Endothelial cell of umbilical vein (primary cell): Measurements from ENCODE around the gene RANBP1. TPM values are rescaled to one million over a fixed set of nuclear protein-coding genes. Genes with fewer than 3 reads are reported as not detected.

Experiments used
- Bru-seq: library from RNA; stranded (reverse); fragments of 400-500 nt; gene quantifications from one replicate; lab custom pipeline; 2021; lab: Mats Ljungman, UMichigan
- BruChase-seq, 2 experiments: library from RNA; stranded (reverse); fragments of 400-500 nt; gene quantifications; one replicate each; lab custom pipeline; 2021; lab: Mats Ljungman, UMichigan
- BruUV-seq: library from RNA; stranded (reverse); fragments of 400-500 nt; replicated peaks from 2 replicates; lab custom pipeline; 2021; lab: Mats Ljungman, UMichigan
- CTCF ChIA-PET: fragments of 300-600, 350-600 bp; sonication (Branson Sonifier 250); formaldehyde crosslinking; loops from one replicate; lab custom pipeline; 2021; ENCODE audit warnings: antibody characterized with exemption, inconsistent platforms; lab: Charles Lee
- POLR2A ChIA-PET: fragments of 300-600, 350-600 bp; sonication (Branson Sonifier 250); formaldehyde crosslinking; loops from one replicate; lab custom pipeline; 2021; ENCODE audit warnings: antibody characterized with exemption, inconsistent platforms; lab: Charles Lee
- DNase-seq: peaks from one replicate; pipeline ENCODE4 v3.0.0-alpha.2; 2011; ENCODE audit warnings: low read depth, low spot score
- FAIRE-seq: peaks from 2 replicates; lab custom pipeline; 2011; peaks lifted over from hg19 to GRCh38; lab: Jason Lieb, UNC
- H2AFZ ChIP-seq: 2 replicates; pipeline ENCODE4 v1.6.0; 2012; ENCODE audit warnings: low read depth, low read length, control low read depth, inconsistent platforms
- H3K27ac ChIP-seq: 2 replicates; pipeline ENCODE4 v1.5.1; 2011; ENCODE audit warnings: low read depth, mild to moderate bottlenecking, control low read depth, low read length, moderate library complexity; ENCODE audit not compliant: insufficient read depth
- H3K27me3 ChIP-seq, 2 experiments: 2 replicates each; pipeline versions ENCODE4 v1.6.0 to v1.6.1; 2011; ENCODE audit warnings: low read length in 2 of 2, mixed read lengths in 1 of 2; ENCODE audit not compliant: control insufficient read depth in 2 of 2, insufficient read depth in 2 of 2
- H3K36me3 ChIP-seq, 2 experiments: 2 replicates in 1 of 2; 3 replicates in 1 of 2; pipeline ENCODE4 v1.5.1; 2011; ENCODE audit warnings: low read length in 2 of 2, mild to moderate bottlenecking in 1 of 2, moderate library complexity in 1 of 2; ENCODE audit not compliant: control insufficient read depth in 2 of 2, insufficient read depth in 2 of 2; ENCODE audit errors: extremely low read depth in 1 of 2
- H3K4me1 ChIP-seq: 3 replicates; pipeline ENCODE4 v1.5.1; 2011; ENCODE audit warnings: mild to moderate bottlenecking, low read length; ENCODE audit not compliant: control insufficient read depth, insufficient read depth; ENCODE audit errors: extremely low read depth
- H3K4me2 ChIP-seq: 2 replicates; pipeline ENCODE4 v1.6.1; 2011; ENCODE audit warnings: low read length, control low read depth, mixed read lengths; ENCODE audit not compliant: insufficient read depth
- H3K4me3 ChIP-seq, 3 experiments: fragments of 200-600 bp in 1 of 3; sonication (generic), shearing (Covaris generic) in 1 of 3; replicated peaks in 1 of 3; 2 replicates each; pipeline ENCODE4 v1.5.1; 2011 to 2016; ENCODE audit warnings: control low read depth in 3 of 3, low read length in 3 of 3, mild to moderate bottlenecking in 2 of 3, inconsistent platforms in 1 of 3, low read depth in 1 of 3, moderate library complexity in 1 of 3; ENCODE audit not compliant: insufficient read depth in 1 of 3
- H3K79me2 ChIP-seq: 2 replicates; pipeline ENCODE4 v1.6.0; 2012; ENCODE audit warnings: low read length, inconsistent platforms; ENCODE audit not compliant: control insufficient read depth, insufficient read depth
- H3K9ac ChIP-seq: replicated peaks from 2 replicates; pipeline ENCODE3; 2011; ENCODE audit warnings: low read length, control low read depth; ENCODE audit not compliant: insufficient read depth; ENCODE audit errors: extremely low read depth
- H3K9me1 ChIP-seq: replicated peaks from 3 replicates; pipeline ENCODE4 v1.6.0; 2011; ENCODE audit warnings: mild to moderate bottlenecking, low read length; ENCODE audit not compliant: control insufficient read depth, insufficient read depth; ENCODE audit errors: extremely low read depth
- H3K9me3 ChIP-seq: replicated peaks from 2 replicates; pipeline ENCODE4 v1.5.1; 2012; ENCODE audit warnings: low read length, inconsistent platforms; ENCODE audit not compliant: control insufficient read depth, insufficient read depth
- H4K20me1 ChIP-seq: replicated peaks from 2 replicates; pipeline ENCODE3; 2011; ENCODE audit warnings: mild to moderate bottlenecking, low read length; ENCODE audit not compliant: control insufficient read depth, insufficient read depth; ENCODE audit errors: extremely low read depth
- EZH2 ChIP-seq: IDR thresholded peaks from 2 replicates; pipeline ENCODE4 v1.6.1; 2012; ENCODE audit warnings: borderline replicate concordance, low read depth, mild to moderate bottlenecking, moderate library complexity, low read length, inconsistent platforms; ENCODE audit not compliant: severe bottlenecking
- FOS ChIP-seq: IDR thresholded peaks from 2 replicates; pipeline ENCODE4 v1.6.1; 2011; ENCODE audit warnings: mild to moderate bottlenecking, low read length, moderate library complexity, borderline replicate concordance; ENCODE audit not compliant: insufficient read depth
- JUN ChIP-seq: IDR thresholded peaks from 2 replicates; pipeline ENCODE4 v1.6.1; 2011; ENCODE audit warnings: borderline replicate concordance, low read depth; ENCODE audit not compliant: insufficient read length, insufficient read depth
- POLR2A ChIP-seq: IDR thresholded peaks from 2 replicates; pipeline ENCODE4 v1.6.1; 2012; ENCODE audit warnings: low read depth, mild to moderate bottlenecking, control low read depth, low read length
- POLR2AphosphoS5 ChIP-seq: IDR thresholded peaks from 2 replicates; pipeline ENCODE4 v1.6.1; 2012; ENCODE audit warnings: low read depth, mild to moderate bottlenecking, control low read depth, low read length, moderate library complexity; ENCODE audit not compliant: insufficient read depth
- dilution Hi-C: fragments of 300-500 bp; cut with MboI; formaldehyde crosslinking; loops from one replicate; pipeline ENCODE4 v1.15.0; 2019; ENCODE audit warnings: low sequenced_read_pairs; ENCODE audit not compliant: extremely low pct_ligation_motif_present
- intact Hi-C: fragments of 100-400 bp; cut with micrococcal nuclease; formaldehyde crosslinking; loops from one replicate; pipeline ENCODE4 v1.10.0; 2022
- long read RNA-seq: library from polyadenylated mRNA; stranded (forward); transcript quantifications from one replicate; pipeline ENCODE4 v2.0.0, GENCODE V29; 2021
- polyA minus RNA-seq, 3 experiments: library from RNA; depleted of rRNA, polyadenylated mRNA; stranded (reverse); fragments of >200 nt; gene quantifications; 1 replicate in 1 of 3; 2 replicates in 2 of 3; pipeline ENCODE4 v1.2.3, GENCODE V29; 2011
- polyA plus RNA-seq, 4 experiments: library from polyadenylated mRNA; depleted of rRNA in 3 of 4; stranded (reverse) in 3 of 4; unstranded in 1 of 4; fragments of >200 nt; gene quantifications; 2 replicates each; pipeline versions ENCODE4 v1.2.1 to v1.2.3, GENCODE V29; 2011 to 2012; ENCODE audit warnings: missing spikeins in 1 of 4
- total RNA-seq: library from RNA; stranded (reverse); gene quantifications from 2 replicates; pipeline ENCODE4 v1.2.3, GENCODE V29; 2021
- TF ChIP-seq, protein P1 (sequence below): IDR thresholded peaks from 2 replicates; pipeline ENCODE4 v1.6.1; 2011; ENCODE audit not compliant: insufficient read depth, insufficient read length
- TF ChIP-seq, protein P2 (sequence below), 2 donors: IDR thresholded peaks; 1 replicate in 1 of 2; 2 replicates in 1 of 2; pipeline ENCODE4 v1.5.1; 2011; ENCODE audit warnings: low read length in 2 of 2, mild to moderate bottlenecking in 2 of 2, moderate library complexity in 2 of 2, control low read depth in 1 of 2, inconsistent platforms in 1 of 2, low read depth in 1 of 2; ENCODE audit not compliant: insufficient read depth in 1 of 2; ENCODE audit errors: extremely low read depth in 1 of 2

RANBP1 gene
- 237 and 247 TPM in 2 replicates for total RNA-seq
- polyA plus RNA-seq, result 144 and 228 TPM in 2 replicates
- polyA plus RNA-seq (2011; cell fraction: cytosol; rRNA removed), result 367 and 491 TPM in 2 replicates
- polyA plus RNA-seq (2011; cell fraction: nucleus; rRNA removed), result 232 and 275 TPM in 2 replicates
- polyA plus RNA-seq (2012), result 152 and 208 TPM in 2 replicates
- polyA minus RNA-seq, result 161 and 163 TPM in 2 replicates
- polyA minus RNA-seq (2011; cell fraction: cytosol; rRNA and poly(A)+ RNA removed), result 170 TPM
- polyA minus RNA-seq (2011; cell fraction: nucleus; rRNA and poly(A)+ RNA removed), result 36.4 and 38.4 TPM in 2 replicates
- percentile 76 among the genes with signal in this experiment for Bru-seq, nascent RNA
- BruChase-seq, experiment 1, labeled RNA remaining after a 6-hour chase, result percentile 94 among the genes with signal in this experiment
- BruChase-seq, experiment 2, labeled RNA remaining after a 2-hour chase, result percentile 83 among the genes with signal in this experiment
- long read RNA-seq, transcript RANBP1-202 (6 exons, 1,132 nt), result minor isoform, 439 of 1,171 reads
- long read RNA-seq, transcript RANBP1-201 (6 exons, 837 nt), result major isoform, 698 of 1,171 reads
- long read RNA-seq, partial matches to known transcripts, result 20 of 1,171 reads
- long read RNA-seq, other reads (novel, unspliced or antisense), result 12 of 1,171 reads

DNA sequence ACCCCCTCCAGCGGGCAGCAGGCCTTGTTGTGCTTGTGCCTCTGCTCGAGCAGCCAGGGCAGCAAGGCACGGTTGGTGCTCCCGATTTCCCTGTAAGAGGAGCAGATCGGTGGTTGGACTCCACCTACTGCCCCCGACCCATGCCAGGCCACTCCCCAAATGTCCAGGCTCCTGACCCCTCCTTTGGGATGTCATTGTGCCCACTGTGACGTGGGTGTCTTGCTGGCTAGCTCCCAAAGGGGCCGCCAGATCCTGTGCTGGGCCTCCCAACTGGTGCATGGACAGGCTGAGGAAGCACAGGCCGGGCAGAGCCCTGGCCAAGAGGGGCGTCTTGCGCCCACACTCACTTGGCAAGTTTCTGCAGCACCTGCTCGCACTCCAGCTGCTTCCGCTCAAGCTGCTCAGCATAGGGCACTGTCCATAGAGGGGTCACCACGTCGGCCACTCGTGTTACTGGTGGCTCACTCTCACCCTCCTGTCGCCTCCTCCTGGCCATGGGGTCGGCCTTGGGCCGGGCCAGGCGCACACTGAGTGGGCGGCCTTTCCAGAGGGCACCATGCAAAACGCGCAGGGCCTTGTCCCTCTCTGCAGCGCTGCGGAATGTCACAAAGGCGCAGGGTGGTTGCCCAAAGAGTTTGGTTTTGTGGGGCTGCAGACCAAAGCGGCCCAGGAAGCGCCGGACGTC lies at the start of gene RANBP1:
Gene RANBP1 (plus strand): TSS at position 414 of the 685 bp plus-strand sequence. CDS start 81 bp downstream, at position 495.
- peak within 1 kb of the TSS; percentile 67 for H3K27ac ChIP-seq
- peak within 1 kb of the TSS; percentile 69 for H3K4me2 ChIP-seq
- BruUV-seq, result no TSS peak
- H2AFZ ChIP-seq, result peak within 1 kb of the TSS; percentile 75
- H3K9ac ChIP-seq, result peak within 1 kb of the TSS; percentile 92
- peaks cover 22% of the 10 kb centered on the region for H3K4me1 ChIP-seq
- H3K27me3 ChIP-seq, result no peaks in the 10 kb centered on the region
- no peaks in the 10 kb centered on the region for H3K9me3 ChIP-seq
- POLR2A ChIA-PET, result no interaction called here
- intact Hi-C loops, result no loop called here
- H4K20me1 ChIP-seq, result no peaks in the 10 kb centered on the region
- no peak for FAIRE-seq
- CTCF ChIA-PET, result no interaction called here
- H3K4me3 ChIP-seq, result peak within 1 kb of the TSS; percentile 62 to 87 (median 74)
- peaks cover 16 to 29% of the 10 kb centered on the region in 2 experiments for H3K36me3 ChIP-seq
- H3K79me2 ChIP-seq, result peaks cover 56% of the 10 kb centered on the region
- H3K9me1 ChIP-seq, result no peaks in the 10 kb centered on the region
- no peak for DNase-seq
- no peak for TF ChIP-seq FOS
- no peak for TF ChIP-seq POLR2AphosphoS5
- TF ChIP-seq, protein P1, sequence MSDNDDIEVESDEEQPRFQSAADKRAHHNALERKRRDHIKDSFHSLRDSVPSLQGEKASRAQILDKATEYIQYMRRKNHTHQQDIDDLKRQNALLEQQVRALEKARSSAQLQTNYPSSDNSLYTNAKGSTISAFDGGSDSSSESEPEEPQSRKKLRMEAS, result no peak
- TF ChIP-seq JUN, result no peak
- TF ChIP-seq, protein P2, sequence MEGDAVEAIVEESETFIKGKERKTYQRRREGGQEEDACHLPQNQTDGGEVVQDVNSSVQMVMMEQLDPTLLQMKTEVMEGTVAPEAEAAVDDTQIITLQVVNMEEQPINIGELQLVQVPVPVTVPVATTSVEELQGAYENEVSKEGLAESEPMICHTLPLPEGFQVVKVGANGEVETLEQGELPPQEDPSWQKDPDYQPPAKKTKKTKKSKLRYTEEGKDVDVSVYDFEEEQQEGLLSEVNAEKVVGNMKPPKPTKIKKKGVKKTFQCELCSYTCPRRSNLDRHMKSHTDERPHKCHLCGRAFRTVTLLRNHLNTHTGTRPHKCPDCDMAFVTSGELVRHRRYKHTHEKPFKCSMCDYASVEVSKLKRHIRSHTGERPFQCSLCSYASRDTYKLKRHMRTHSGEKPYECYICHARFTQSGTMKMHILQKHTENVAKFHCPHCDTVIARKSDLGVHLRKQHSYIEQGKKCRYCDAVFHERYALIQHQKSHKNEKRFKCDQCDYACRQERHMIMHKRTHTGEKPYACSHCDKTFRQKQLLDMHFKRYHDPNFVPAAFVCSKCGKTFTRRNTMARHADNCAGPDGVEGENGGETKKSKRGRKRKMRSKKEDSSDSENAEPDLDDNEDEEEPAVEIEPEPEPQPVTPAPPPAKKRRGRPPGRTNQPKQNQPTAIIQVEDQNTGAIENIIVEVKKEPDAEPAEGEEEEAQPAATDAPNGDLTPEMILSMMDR (IDR thresholded peaks at IDR 0.05; ENCODE audit: extremely low read depth in 1 of 2, insufficient read depth in 1 of 2, low read depth in 1 of 2, low read length in 2 of 2), result no peak
- TF ChIP-seq POLR2A, result no peak
- no peak for TF ChIP-seq EZH2
- dilution Hi-C loops, result no loop called here
